ENCODE data around the gene MLF2. TPM values are rescaled to one million over a fixed set of nuclear protein-coding genes. Genes with fewer than 3 reads are reported as not detected.

MLF2 gene
- total and polyA plus RNA-seq, 9 of the 15 experiments (the other 6 are each of a cell fraction or from before 2014, with no cell fraction given) = 11.4 to 190 (median 139) TPM

GRCh38 chr12:6769666-6770065 is 16.7 kb upstream of the MLF2 start:
- Histone ChIP-seq H4K20me1 (replicated peaks; ENCODE audit: control insufficient read depth, insufficient read depth, low read length) (no peaks in the 10 kb centered on the region), H3K4me2 (ENCODE audit: insufficient read depth, low read length) (no peak overlapping the region), H3K9ac (ENCODE audit: insufficient read depth in 1 of 2, low read depth in 2 of 2, low read length in 2 of 2) (no peak overlapping the region), H3K9me1 (ENCODE audit: control insufficient read depth, insufficient read depth, low read length) (no peaks in the 10 kb centered on the region), H3K4me3 (no peak overlapping the region), H3K9me3 (replicated peaks; ENCODE audit: control insufficient read depth, insufficient read depth, low read depth, low read length) (no peaks in the 10 kb centered on the region), H2AFZ (ENCODE audit: low read depth, low read length) (no peak overlapping the region), H3K4me1 (replicated peaks in 1 of 2; ENCODE audit: control insufficient read depth in 2 of 2, insufficient read depth in 2 of 2, low read length in 2 of 2) (peaks cover 16 to 43% of the 10 kb centered on the region in 2 experiments; a peak in 4 of 5 replicates), H3K27ac (ENCODE audit: extremely low read depth, low read depth, low read length) (no peak overlapping the region), H3K79me2 (ENCODE audit: control insufficient read depth, insufficient read depth, low read length) (peaks cover 27% of the 10 kb centered on the region), H3K27me3 (ENCODE audit: control insufficient read depth in 2 of 2, insufficient read depth in 2 of 2, low read length in 2 of 2) (no peaks in the 10 kb centered on the region; a peak in 1 of 5 replicates), H3K36me3 (ENCODE audit: control insufficient read depth, insufficient read depth, low read length) (peaks cover 32% of the 10 kb centered on the region; the same call in 2 of the 3 replicates)
- in situ Hi-C loops (cut with MboI) (no loop called here), intact Hi-C loops (cut with micrococcal nuclease) (no loop called here)
- ChIA-PET POLR2A (interaction anchor here (0.6 to 1.0 kb wide), 3 partner anchors 14 to 162 kb away, joined by 3 to 4 read pairs (median 3); no protein-coding TSS in a partner anchor), CTCF (ENCODE audit: low intra/inter-chr PET ratio) (no interaction called here)
- no peak for DNase-seq (ENCODE audit: extremely low read depth in 1 of 4, low spot score in 3 of 4)
- FAIRE-seq = no peak
- ATAC-seq = no peak
- no CpG with 5 or more reads among the region's 4 CpGs for WGBS (ENCODE audit: insufficient coverage, low coverage, missing lambda C conversion rate)
- no TSS peak for BruUV-seq (replicated peaks)
- TF ChIP-seq FOS (IDR thresholded peaks at IDR 0.05; ENCODE audit: extremely low read depth, insufficient read length) = no peak
- TF ChIP-seq ZNF253 (CRISPR knock-in tag; conservative IDR thresholded peaks at IDR 0.05) = no peak
- TF ChIP-seq ZNF263 (CRISPR knock-in tag; IDR thresholded peaks at IDR 0.05; ENCODE audit: borderline replicate concordance) = no peak
- TF ChIP-seq HOXB6 (CRISPR knock-in tag; IDR thresholded peaks at IDR 0.05; ENCODE audit: borderline replicate concordance) = no peak
- no peak for TF ChIP-seq ZBTB43 (CRISPR knock-in tag; IDR thresholded peaks at IDR 0.05)
- no peak for TF ChIP-seq ZFP91 (CRISPR knock-in tag; IDR thresholded peaks at IDR 0.05)
- no peak for TF ChIP-seq CHAMP1 (IDR thresholded peaks at IDR 0.05)
- TF ChIP-seq ASH1L (IDR thresholded peaks at IDR 0.05; ENCODE audit: borderline replicate concordance, low read depth, partially characterized antibody) = no peak
- no peak for TF ChIP-seq E2F8 (IDR thresholded peaks at IDR 0.05; ENCODE audit: low read depth, partially characterized antibody)
- no peak for TF ChIP-seq ZNF316 (IDR thresholded peaks at IDR 0.05)
- no peak for TF ChIP-seq HDAC3 (IDR thresholded peaks at IDR 0.05; ENCODE audit: borderline replicate concordance, partially characterized antibody)
- TF ChIP-seq NFIC (IDR thresholded peaks at IDR 0.05) = no peak
- TF ChIP-seq GTF2B (IDR thresholded peaks at IDR 0.05; ENCODE audit: extremely low read depth, insufficient read length) = no peak
- no peak for TF ChIP-seq NCOR1 (IDR thresholded peaks at IDR 0.05)

Data from K562 (cell line).